AG04450 (cell line): Measurements from ENCODE around the gene LHFPL6. TPM values are rescaled to one million over a fixed set of nuclear protein-coding genes. Genes with fewer than 3 reads are reported as not detected.

Experiments
- CTCF ChIA-PET: fragments of 300-600, 350-600 bp; formaldehyde crosslinking; extraction: SDS; loops from one replicate; lab custom pipeline; 2022; ENCODE audit warnings: antibody characterized with exemption, inconsistent platforms; lab: Charles Lee
- POLR2A ChIA-PET: fragments of 350-600 bp; formaldehyde crosslinking; extraction: SDS; loops from one replicate; lab custom pipeline; 2021; ENCODE audit warnings: antibody characterized with exemption, inconsistent platforms; lab: Yijun Ruan, JAX
- DNase-seq: peaks from one replicate; pipeline ENCODE4 v3.0.0-alpha.2; 2011; ENCODE audit warnings: low read depth, low spot score
- H3K27ac ChIP-seq: one replicate; pipeline ENCODE4 v1.5.1; 2012; ENCODE audit warnings: low read depth, low read length, control low read depth
- H3K27me3 ChIP-seq: one replicate; pipeline ENCODE4 v1.6.0; 2012; ENCODE audit warnings: low read length; ENCODE audit not compliant: control insufficient read depth, insufficient read depth
- H3K4me3 ChIP-seq: 2 replicates; pipeline ENCODE4 v1.5.1; 2011; ENCODE audit warnings: mild to moderate bottlenecking, low read depth, low read length, control low read depth
- H3K9me3 ChIP-seq: 2 replicates; pipeline ENCODE4 v1.5.1; 2012; ENCODE audit warnings: low read length; ENCODE audit not compliant: control insufficient read depth, insufficient read depth
- polyA plus RNA-seq: library from polyadenylated mRNA; depleted of rRNA; stranded (reverse); fragments of >200 nt; gene quantifications from 2 replicates; pipeline ENCODE4 v1.2.3, GENCODE V29; 2011
- TF ChIP-seq, protein P1 (sequence below): IDR thresholded peaks from 2 replicates; pipeline ENCODE4 v1.5.1; 2011; ENCODE audit warnings: low read depth, low read length, control low read depth, inconsistent platforms

Gene LHFPL6
- polyA plus RNA-seq, 1 experiment = 40.3 TPM

DNA sequence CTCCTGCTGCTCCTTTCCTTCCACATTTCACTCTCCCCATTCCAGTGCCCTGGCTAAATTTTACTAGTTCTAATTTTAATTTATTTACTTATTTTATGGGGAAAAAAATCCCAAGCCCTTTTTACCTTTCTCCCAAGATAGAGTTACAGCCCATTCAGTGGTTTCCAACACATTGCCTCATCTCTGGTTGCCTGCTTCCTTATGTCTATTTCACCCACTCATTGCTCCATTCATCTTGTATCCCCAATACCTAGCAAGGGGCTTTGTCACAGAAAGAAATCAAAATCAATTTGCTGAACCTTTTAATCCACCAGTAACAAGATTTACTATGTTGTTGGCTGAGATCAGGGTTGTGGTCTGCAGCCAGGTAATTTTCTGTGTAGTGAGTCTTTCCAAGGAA, 55.9 kb downstream of the LHFPL6 start:
- TF ChIP-seq, protein P1, sequence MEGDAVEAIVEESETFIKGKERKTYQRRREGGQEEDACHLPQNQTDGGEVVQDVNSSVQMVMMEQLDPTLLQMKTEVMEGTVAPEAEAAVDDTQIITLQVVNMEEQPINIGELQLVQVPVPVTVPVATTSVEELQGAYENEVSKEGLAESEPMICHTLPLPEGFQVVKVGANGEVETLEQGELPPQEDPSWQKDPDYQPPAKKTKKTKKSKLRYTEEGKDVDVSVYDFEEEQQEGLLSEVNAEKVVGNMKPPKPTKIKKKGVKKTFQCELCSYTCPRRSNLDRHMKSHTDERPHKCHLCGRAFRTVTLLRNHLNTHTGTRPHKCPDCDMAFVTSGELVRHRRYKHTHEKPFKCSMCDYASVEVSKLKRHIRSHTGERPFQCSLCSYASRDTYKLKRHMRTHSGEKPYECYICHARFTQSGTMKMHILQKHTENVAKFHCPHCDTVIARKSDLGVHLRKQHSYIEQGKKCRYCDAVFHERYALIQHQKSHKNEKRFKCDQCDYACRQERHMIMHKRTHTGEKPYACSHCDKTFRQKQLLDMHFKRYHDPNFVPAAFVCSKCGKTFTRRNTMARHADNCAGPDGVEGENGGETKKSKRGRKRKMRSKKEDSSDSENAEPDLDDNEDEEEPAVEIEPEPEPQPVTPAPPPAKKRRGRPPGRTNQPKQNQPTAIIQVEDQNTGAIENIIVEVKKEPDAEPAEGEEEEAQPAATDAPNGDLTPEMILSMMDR = no peak
- POLR2A ChIA-PET = no interaction called here
- DNase-seq = no peak
- H3K9me3 ChIP-seq = no peaks in the 10 kb centered on the region
- CTCF ChIA-PET = no interaction called here
- H3K27me3 ChIP-seq = no peaks in the 10 kb centered on the region
- H3K4me3 ChIP-seq = no peak overlapping the region
- H3K27ac ChIP-seq = no peak overlapping the region

DNA sequence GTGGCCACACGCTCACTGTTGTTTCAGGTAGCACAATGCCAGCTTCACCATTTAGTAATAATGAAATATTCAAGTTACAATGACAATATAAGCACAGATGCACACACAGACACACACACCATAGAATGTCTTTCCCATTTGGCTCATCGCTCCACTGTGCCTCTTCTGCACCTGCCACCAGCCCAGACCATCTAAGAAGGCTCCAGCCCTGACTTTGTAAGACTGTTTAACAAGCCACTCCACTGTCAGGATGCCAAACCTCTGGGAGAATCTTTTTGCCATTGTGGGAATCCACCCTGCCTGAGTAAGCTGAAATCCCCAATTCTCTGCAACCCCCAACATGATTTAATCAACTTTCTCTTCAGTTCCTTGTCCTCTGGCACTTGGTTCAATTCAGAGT, 60.6 kb downstream of the LHFPL6 start:
- Histone ChIP-seq H3K27me3 (no peaks in the 10 kb centered on the region), H3K4me3 (no peak overlapping the region), H3K9me3 (no peaks in the 10 kb centered on the region), H3K27ac (no peak overlapping the region)
- ChIA-PET POLR2A (no interaction called here), CTCF (no interaction called here)
- no peak for DNase-seq
- TF ChIP-seq, protein P1 = no peak

DNA sequence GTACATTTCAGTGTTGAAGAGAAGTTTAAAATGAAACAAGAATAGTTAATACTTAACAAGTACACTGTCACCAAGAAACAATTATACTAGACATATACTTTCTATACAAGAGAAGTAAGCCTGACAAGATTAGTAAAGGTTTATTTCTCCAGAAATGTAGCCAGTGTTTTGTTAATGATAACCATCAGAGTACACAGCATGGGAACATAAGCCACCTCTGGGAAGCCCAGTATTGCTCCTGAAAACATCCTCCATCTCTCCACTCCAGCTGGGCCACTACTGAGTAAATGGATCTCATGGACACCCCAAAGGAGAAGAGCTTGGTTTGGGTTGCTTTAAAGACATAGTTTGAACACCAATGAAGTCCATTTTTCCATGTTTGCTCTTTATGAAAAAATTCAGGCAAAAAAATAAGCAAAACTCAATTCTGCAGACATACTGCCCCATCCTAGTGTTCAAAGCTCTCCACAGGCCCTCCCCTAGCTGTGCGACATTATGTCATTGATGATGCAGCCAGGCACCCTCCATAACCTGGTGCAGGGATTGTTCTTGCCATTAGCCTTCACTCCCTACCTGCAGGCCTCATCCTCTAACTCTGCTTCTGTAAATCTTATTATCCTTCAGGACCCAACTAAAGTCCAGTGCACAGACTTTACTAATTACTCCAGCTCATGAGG, 61.9 kb downstream of the LHFPL6 start:
- TF ChIP-seq, protein P1 = no peak
- no peak for DNase-seq
- Histone ChIP-seq H3K4me3 (no peak overlapping the region), H3K27me3 (no peaks in the 10 kb centered on the region), H3K27ac (no peak overlapping the region), H3K9me3 (no peaks in the 10 kb centered on the region)
- ChIA-PET POLR2A (no interaction called here), CTCF (no interaction called here)

DNA sequence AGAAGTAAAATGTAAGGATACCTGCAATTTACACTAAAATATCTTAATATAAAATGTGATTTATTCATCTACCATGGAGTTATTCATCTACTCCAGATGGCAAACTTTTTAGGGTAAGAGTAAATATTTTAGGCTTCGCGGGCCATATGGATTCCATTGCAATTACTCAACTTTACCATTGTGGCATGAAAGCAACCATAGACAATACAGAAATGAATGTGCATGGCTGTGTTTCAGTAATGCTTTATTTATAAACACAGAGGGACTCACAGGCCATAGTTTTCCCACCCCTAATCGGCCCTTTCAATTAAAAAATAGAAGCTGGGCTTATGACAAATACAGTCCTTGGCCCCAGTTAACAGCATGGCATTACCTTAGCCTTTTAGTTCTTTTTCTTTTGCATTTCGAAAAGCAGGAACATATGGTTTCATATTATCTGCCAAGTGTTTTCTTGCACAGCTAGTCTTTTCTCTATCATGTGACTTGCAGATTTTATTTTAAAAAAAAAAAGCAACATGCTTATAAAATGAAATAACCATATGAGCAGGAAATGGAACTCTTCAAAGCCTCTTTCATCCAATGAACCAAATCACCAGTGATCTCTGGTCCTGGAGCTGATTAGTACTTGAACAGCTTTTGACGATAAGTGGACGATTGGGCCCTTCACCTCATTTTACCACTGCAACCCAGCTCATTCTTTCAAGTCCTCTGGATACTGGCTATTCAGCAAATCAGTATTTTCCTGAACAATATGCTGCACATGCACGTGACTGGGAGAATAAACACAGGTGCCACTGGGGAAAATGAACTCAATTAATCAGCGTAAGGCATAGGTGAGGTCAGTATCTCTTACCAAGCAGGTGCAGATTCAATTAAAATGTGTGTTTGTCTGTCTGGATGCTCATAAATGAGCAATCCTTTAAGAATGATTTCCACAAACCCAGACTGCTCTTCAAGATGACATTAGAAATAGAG, 63.9 kb downstream of the LHFPL6 start:
- Histone ChIP-seq H3K27me3 (no peaks in the 10 kb centered on the region), H3K27ac (no peak overlapping the region), H3K9me3 (no peaks in the 10 kb centered on the region), H3K4me3 (no peak overlapping the region)
- peak; percentile 38 for DNase-seq
- POLR2A ChIA-PET = interaction anchor here (0.9 kb wide), 2 partner anchors 11 to 48 kb away, joined by 3 to 4 read pairs; no protein-coding TSS in a partner anchor
- CTCF ChIA-PET = interaction anchor here (1.9 kb wide), 1 partner anchor 77 kb away, joined by 4 read pairs; no protein-coding TSS in a partner anchor
- TF ChIP-seq, protein P1 = no peak
